OCI-LY7 (cell line): Measurements from ENCODE around the gene FSHR.

ENCODE experiments used
- EZH2phosphoT487 ChIP-seq: fragments of 200-600 bp; sonication (generic); IDR thresholded peaks from 2 replicates; pipeline ENCODE4 v1.6.1; 2018; ENCODE audit warnings: low read depth, borderline replicate concordance, mild to moderate bottlenecking, mixed run types, antibody characterized with exemption, low read length, moderate library complexity, mixed read lengths
- TF ChIP-seq, protein P1 (sequence below): fragments of 200-600 bp; sonication (generic); conservative IDR thresholded peaks from 2 replicates; pipeline ENCODE4 v1.5.1; 2014; ENCODE audit warnings: mild to moderate bottlenecking, antibody characterized with exemption, low read length, moderate library complexity, mixed read lengths

GRCh38 chr2:49108436-49108835 is 45.9 kb downstream of the FSHR start:
- TF ChIP-seq, protein P1, sequence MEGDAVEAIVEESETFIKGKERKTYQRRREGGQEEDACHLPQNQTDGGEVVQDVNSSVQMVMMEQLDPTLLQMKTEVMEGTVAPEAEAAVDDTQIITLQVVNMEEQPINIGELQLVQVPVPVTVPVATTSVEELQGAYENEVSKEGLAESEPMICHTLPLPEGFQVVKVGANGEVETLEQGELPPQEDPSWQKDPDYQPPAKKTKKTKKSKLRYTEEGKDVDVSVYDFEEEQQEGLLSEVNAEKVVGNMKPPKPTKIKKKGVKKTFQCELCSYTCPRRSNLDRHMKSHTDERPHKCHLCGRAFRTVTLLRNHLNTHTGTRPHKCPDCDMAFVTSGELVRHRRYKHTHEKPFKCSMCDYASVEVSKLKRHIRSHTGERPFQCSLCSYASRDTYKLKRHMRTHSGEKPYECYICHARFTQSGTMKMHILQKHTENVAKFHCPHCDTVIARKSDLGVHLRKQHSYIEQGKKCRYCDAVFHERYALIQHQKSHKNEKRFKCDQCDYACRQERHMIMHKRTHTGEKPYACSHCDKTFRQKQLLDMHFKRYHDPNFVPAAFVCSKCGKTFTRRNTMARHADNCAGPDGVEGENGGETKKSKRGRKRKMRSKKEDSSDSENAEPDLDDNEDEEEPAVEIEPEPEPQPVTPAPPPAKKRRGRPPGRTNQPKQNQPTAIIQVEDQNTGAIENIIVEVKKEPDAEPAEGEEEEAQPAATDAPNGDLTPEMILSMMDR: no peak
- TF ChIP-seq EZH2phosphoT487: no peak
